IPS-15b (cell line): ENCODE data around the gene PLXNB1.

ENCODE experiments used
- H3K27me3 ChIP-seq: one replicate; pipeline ENCODE4 v1.6.1; 2013; ENCODE audit warnings: low read length; ENCODE audit not compliant: control insufficient read depth, insufficient read depth
- H3K36me3 ChIP-seq: one replicate; pipeline ENCODE4 v1.6.1; 2013; ENCODE audit warnings: low read length; ENCODE audit not compliant: control insufficient read depth, insufficient read depth
- H3K4me1 ChIP-seq: one replicate; pipeline ENCODE4 v1.6.1; 2013; ENCODE audit warnings: mild to moderate bottlenecking, low read length; ENCODE audit not compliant: control insufficient read depth, insufficient read depth
- H3K4me3 ChIP-seq: one replicate; pipeline ENCODE4 v1.5.1; 2013; ENCODE audit warnings: low read depth, low read length
- H3K9ac ChIP-seq: one replicate; pipeline ENCODE4 v1.6.1; 2013; ENCODE audit warnings: low read depth, mild to moderate bottlenecking, low read length
- H3K9me3 ChIP-seq: one replicate; pipeline ENCODE4 v1.6.1; 2013; ENCODE audit warnings: mild to moderate bottlenecking, low read length; ENCODE audit not compliant: control insufficient read depth, insufficient read depth

Gene PLXNB1

DNA sequence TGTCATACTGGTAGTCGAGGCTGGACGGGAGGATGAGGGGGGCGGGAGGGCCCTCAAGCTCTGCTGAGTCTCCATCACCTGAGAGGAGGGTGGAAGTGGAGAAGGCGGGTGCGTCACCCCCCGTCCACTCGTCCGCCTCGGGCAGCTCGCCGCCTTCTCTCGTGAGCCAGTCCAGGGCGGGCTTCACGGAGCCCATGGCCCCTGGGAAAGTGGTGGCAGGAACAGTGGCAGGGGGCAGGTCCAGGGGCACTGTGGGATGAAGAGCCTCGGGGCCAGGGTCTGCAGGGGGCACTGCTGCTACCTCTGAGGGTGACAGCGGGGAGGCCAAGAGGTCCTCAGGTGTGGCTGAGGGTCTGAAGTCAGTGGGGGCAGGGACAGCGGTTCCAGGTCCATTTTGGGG, 10.3 kb downstream of the PLXNB1 start:
- Histone ChIP-seq H3K4me3 (no peak overlapping the region), H3K36me3 (peaks cover 71% of the 10 kb centered on the region), H3K27me3 (no peaks in the 10 kb centered on the region), H3K9me3 (no peaks in the 10 kb centered on the region), H3K4me1 (no peaks in the 10 kb centered on the region), H3K9ac (no peak overlapping the region)

DNA sequence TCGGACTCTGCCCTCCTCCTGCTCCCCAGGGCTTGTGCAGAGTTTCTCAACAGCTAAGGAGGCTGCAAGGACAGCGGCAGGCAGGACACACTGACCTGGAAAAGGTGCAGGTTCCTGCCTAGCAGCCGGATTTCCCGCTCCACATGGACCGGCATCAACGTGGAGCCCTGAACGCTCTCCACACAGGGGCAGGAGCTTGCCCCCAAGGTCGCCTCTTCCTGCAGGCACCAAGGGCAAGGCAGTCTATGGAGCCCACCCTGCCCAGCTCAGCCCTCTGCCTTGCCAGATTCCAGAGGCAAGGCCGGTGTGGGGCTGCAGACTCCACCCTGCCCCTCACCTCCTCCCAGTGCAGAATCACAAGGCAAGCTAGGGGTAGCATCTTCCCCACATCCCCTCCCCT, 10.7 kb downstream of the PLXNB1 start:
- H3K4me3 ChIP-seq: no peak overlapping the region
- H3K27me3 ChIP-seq: no peaks in the 10 kb centered on the region
- H3K4me1 ChIP-seq: no peaks in the 10 kb centered on the region
- H3K9me3 ChIP-seq: no peaks in the 10 kb centered on the region
- H3K36me3 ChIP-seq: peaks cover 71% of the 10 kb centered on the region
- H3K9ac ChIP-seq: no peak overlapping the region

DNA sequence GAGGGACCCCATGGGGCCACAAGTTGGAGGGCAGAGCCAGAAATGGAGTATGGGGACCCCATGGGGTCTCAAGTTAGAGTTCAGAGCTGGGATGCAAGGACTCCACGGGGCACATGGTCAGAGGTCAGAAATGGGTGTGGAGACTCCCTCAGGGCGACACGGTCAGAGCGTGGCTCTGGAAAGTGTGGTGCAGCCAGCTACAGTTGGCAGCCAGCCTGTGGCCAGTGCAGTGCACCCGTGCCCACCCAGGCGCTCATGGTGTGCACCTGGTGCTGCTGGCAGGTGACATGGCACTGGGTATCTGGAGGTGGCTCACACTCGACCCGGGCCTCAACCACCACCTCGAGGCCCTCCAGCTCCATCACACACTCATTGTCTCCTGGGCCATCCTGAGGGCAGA, 11.2 kb downstream of the PLXNB1 start:
- Histone ChIP-seq H3K27me3 (no peaks in the 10 kb centered on the region), H3K9ac (no peak overlapping the region), H3K4me3 (no peak overlapping the region), H3K9me3 (no peaks in the 10 kb centered on the region), H3K4me1 (no peaks in the 10 kb centered on the region), H3K36me3 (peaks cover 71% of the 10 kb centered on the region)

DNA sequence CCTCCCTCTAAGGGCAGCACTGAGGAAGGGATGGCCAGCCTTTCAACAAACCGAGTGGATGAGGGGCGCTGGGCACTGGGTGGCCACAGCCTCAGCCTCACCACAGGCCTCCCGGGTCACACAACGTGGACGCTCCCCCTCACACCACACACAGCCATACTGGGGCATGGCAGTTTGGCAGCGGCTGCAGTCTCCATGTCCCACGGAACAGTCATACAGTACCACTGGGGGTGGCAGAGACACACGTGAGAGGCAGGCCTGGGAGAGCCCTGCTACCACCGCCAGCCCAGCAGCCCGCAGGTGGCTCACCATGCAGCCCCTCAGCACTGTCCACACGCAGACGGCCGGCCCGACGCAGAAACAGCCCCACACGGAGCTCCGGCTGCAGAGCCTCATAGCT, 11.7 kb downstream of the PLXNB1 start:
- H3K9me3 ChIP-seq: no peaks in the 10 kb centered on the region

DNA sequence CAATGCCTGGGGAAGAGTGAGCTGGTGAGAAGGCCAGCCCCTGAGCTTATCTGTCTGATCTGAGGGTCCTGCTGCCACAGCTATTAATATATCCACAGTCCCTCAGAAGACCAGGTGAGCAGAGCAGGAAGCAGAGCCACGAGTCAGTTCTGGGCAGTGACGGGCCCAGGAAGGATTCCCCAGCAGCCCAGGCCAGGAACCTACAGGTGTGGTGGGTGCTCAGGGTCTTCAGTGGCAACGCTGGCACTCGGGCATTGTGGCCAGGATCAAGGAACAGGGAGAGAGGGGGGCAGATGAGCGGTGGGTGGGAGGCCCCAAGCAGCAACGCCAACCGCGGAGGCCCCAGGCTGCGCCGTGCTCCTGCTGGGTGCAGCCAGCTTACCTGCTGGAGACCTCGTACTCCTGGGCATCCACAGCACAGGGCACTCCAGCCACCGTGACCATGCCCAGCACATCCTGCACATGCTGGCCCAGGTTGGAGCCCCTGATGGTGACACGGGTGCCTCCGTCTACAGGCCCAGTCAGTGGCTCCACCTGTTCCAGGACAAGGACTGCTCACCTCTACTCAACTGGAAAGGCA, 12.3 kb downstream of the PLXNB1 start:
- Histone ChIP-seq H3K4me3 (no peak overlapping the region), H3K27me3 (no peaks in the 10 kb centered on the region), H3K9me3 (no peaks in the 10 kb centered on the region), H3K36me3 (peaks cover 79% of the 10 kb centered on the region), H3K4me1 (no peaks in the 10 kb centered on the region), H3K9ac (no peak overlapping the region)

More for the DNA sequence above, 11.7 kb downstream of the PLXNB1 start:
- H3K9ac ChIP-seq: no peak overlapping the region
- H3K4me1 ChIP-seq: no peaks in the 10 kb centered on the region
- H3K27me3 ChIP-seq: no peaks in the 10 kb centered on the region
- peaks cover 74% of the 10 kb centered on the region for H3K36me3 ChIP-seq
- no peak overlapping the region for H3K4me3 ChIP-seq

DNA sequence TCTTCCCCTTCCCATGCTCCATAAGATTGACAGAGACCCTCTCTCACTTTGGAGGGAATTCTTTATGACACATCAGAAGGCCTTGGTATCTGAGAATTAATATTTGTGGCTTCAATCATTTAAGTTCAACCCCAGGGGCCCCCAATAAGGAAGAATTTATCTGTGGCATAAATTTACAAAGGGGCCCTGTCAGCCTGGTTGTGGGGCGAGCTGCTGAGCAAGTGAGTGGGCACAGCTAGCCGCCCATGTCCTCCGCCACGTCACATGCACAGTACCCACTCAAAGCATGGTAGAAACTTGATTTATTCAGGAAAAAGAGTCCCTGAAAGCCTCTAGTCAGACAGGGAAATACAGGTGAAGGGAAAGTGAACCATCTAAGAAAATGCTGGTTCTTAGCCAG, 13.3 kb downstream of the PLXNB1 start:
- no peaks in the 10 kb centered on the region for H3K4me1 ChIP-seq
- no peaks in the 10 kb centered on the region for H3K27me3 ChIP-seq
- no peak overlapping the region for H3K4me3 ChIP-seq
- H3K36me3 ChIP-seq: peaks cover 85% of the 10 kb centered on the region
- H3K9ac ChIP-seq: no peak overlapping the region
- H3K9me3 ChIP-seq: no peaks in the 10 kb centered on the region

DNA sequence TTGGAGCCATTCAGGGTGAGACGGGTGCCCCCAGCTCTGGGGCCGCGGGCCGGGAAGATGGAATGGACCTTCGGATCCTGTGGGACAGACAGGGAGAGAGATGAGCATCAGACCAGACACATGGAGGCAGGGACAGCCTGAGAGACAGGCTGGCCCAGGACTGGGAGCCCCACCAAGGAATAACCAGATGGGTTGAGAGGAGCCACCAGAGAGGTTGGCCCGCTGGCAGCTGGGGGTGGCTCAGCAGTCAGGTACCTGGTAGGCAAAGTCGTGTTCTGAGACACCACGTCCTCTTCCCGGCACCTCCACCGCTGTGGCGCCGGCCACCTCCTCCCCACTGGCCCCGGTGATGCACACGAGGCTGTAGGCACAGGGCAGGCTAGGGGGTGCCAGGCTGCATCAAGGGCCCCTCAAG, 13.8 kb downstream of the PLXNB1 start:
- Histone ChIP-seq H3K36me3 (peaks cover 89% of the 10 kb centered on the region), H3K4me1 (no peaks in the 10 kb centered on the region), H3K4me3 (no peak overlapping the region), H3K9ac (no peak overlapping the region), H3K27me3 (no peaks in the 10 kb centered on the region), H3K9me3 (no peaks in the 10 kb centered on the region)

DNA sequence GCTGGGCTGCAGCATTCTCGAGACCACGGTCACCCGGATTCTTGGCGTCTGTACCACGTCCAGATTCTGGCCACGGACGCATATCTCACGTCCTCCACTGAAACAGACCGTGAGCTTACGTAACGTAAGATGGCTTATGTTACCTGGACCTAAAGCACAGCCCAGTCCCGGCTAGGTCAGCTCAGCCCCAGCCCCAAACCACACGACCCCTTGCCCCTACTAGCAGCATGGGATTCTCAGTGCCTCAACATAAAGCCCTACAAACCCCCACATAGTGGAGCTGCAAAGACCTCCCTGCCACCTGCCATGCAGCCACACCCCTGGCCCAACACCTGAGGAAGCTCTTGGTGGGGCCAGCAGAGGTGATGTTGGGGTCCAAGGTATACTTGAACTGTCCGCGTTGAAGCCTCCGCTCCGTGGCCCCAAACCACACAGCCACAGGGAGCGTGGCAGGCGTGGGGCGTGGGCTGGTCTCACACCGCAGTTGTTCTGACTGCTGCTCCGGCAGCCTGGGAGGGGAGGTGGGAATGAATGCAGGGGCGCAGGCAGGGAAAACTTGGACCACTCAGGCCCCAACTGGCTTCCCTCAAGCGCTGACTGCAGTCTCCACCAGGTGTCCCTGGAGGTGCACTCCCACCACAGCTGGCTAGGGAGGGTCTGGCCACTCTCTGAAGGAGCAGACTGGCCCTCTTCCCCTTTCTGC, 14.5 kb downstream of the PLXNB1 start:
- H3K4me1 ChIP-seq: no peaks in the 10 kb centered on the region
- H3K9ac ChIP-seq: no peak overlapping the region
- H3K27me3 ChIP-seq: no peaks in the 10 kb centered on the region
- no peaks in the 10 kb centered on the region for H3K9me3 ChIP-seq
- H3K4me3 ChIP-seq: no peak overlapping the region
- H3K36me3 ChIP-seq: peaks cover 92% of the 10 kb centered on the region

DNA sequence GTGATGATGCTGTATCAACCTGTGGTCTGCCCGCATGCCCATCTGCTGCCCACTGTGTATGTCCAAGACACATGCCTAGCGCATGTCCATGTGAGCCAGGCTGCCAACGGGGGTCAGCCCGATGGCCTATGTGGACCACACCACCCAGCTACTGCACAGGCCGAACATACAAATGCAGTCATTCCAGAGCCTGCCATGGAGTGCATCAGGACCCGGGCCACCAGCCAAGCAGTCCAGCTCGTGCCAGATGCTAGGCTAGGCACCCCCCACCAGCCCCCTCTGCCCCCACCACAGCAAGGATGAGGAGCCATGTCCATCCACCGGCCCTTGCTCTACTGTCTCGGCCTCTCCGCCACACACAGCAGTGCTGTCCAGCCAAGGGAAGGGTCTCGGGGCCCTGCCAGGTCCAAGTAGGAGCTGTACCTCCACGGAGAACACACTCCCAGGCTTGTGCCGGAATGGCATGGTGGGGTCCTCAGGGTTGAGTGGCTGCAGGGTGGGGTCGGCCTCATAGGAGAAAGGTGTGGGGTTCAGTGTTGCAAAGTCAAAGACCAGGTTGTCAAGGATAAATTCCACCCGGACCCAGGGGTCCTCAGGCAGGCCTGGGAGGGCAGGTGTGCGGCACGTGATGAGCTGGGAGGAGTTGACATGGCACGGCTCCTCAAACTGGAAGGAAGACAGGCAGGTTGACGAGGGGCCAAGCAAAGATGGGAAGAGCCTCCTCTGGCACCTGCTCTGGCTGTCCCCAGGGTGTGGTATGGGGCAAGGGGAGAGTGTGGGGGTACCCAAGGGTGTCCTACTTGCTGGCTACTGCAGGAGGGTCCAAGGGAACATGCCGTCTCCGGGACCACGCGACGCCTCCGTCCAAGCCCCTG, 15.3 kb downstream of the PLXNB1 start:
- no peak overlapping the region for H3K9ac ChIP-seq
- H3K4me1 ChIP-seq: no peaks in the 10 kb centered on the region
- H3K27me3 ChIP-seq: no peaks in the 10 kb centered on the region
- peaks cover 97% of the 10 kb centered on the region for H3K36me3 ChIP-seq
- no peaks in the 10 kb centered on the region for H3K9me3 ChIP-seq
- no peak overlapping the region for H3K4me3 ChIP-seq

DNA sequence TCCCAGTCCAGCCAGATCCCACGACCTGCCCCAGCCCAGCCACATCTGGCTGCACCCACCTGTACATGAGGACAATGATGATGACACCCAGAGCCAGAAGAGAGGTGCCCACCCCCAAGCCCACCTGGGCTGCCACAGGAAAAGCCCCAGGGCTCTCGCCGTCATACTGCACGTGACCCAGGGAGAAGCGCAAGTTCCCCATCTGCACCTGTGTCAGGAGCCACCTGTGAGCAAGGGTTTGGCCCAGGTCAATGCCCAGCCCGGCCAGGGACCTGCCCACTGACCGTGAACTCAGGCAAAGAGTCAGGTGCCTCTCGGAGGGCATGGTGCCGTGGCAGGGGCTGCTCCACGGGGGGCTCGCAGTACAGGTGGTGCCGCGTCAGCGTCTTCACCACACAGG, 16.3 kb downstream of the PLXNB1 start:
- Histone ChIP-seq H3K27me3 (no peaks in the 10 kb centered on the region), H3K4me3 (no peak overlapping the region), H3K9ac (no peak overlapping the region), H3K9me3 (no peaks in the 10 kb centered on the region), H3K36me3 (peaks cover 97% of the 10 kb centered on the region), H3K4me1 (no peaks in the 10 kb centered on the region)

DNA sequence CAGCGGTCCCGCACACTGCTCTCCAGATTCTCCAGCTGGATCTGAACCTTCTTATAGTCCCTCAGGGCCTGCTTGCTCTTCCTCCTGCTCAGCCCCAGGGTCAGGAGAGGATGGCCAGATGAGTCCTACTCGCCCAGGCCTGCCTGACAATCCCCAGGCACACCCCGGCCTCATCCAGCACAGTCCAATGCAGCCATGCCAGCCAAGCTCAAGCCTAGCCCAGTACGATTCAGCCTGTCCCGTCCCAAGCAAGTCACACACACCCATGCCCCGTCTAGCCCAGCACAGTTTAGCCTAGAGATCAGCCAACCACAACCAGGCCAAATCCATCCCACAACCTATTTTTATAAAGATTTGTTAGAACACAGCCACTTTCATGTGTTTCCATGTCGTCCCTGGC, 16.8 kb downstream of the PLXNB1 start:
- no peak overlapping the region for H3K9ac ChIP-seq
- H3K4me3 ChIP-seq: no peak overlapping the region
- H3K36me3 ChIP-seq: peaks cover 97% of the 10 kb centered on the region
- no peaks in the 10 kb centered on the region for H3K4me1 ChIP-seq
- H3K9me3 ChIP-seq: no peaks in the 10 kb centered on the region
- H3K27me3 ChIP-seq: no peaks in the 10 kb centered on the region
